Measurements from ENCODE around the gene PAPPA2.

The PAPPA2 gene

DNA sequence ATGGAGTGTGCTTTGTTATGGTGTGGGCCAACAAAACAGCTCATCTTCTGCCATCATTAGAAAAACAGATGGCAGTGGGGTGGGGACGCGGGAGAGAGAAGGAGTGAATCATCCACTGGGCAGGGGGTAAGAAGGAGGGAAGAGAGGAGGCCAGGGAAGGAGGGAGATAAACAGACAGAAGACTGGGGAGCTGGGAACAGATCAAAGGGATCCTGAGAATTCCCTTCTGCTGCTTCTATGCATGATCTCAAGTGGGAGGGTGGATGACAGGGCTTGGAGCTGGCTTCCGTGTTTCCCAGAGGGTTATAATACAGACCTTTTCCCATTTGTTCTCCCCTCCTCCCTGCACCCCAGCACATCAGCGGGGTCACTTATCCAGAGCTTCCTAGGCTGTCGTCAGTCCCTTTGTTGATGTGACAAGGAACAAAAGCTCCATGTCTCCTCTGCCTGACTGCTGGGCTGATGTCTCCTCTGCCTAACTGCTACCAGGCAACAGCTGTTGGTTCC, 338.6 kb downstream of the PAPPA2 start:
- DNase-seq, result no peak
- Histone ChIP-seq H3K27me3 (replicated peaks; ENCODE audit: insufficient read depth, low read length) (no peaks in the 10 kb centered on the region), H3K79me2 (ENCODE audit: low read length) (no peaks in the 10 kb centered on the region), H3F3A (ENCODE audit: insufficient read depth, low read length) (no peaks in the 10 kb centered on the region), H3K4me3 (ENCODE audit: low read length) (no peak overlapping the region), H3K4me2 (ENCODE audit: low read depth, low read length) (no peak overlapping the region), H3K9me2 (replicated peaks; ENCODE audit: insufficient read depth, low read length) (no peaks in the 10 kb centered on the region), H3K27ac (ENCODE audit: low read length) (no peak overlapping the region), H3K9ac (ENCODE audit: low read length) (no peak overlapping the region), H4K20me1 (ENCODE audit: insufficient read depth, low read length) (no peaks in the 10 kb centered on the region), H2AFZ (ENCODE audit: low read length) (no peak overlapping the region), H3K36me3 (replicated peaks; ENCODE audit: insufficient read depth, low read length) (no peaks in the 10 kb centered on the region), H3K4me1 (ENCODE audit: low read length) (no peaks in the 10 kb centered on the region), H3K9me3 (replicated peaks; ENCODE audit: insufficient read depth, low read length) (no peaks in the 10 kb centered on the region)
- TF ChIP-seq EZH2 (optimal IDR thresholded peaks at IDR 0.05; ENCODE audit: low read depth, low read length) (no peak), EZH2phosphoT487 (IDR thresholded peaks at IDR 0.05; ENCODE audit: low read length) (no peak)
- TF ChIP-seq, protein P1, sequence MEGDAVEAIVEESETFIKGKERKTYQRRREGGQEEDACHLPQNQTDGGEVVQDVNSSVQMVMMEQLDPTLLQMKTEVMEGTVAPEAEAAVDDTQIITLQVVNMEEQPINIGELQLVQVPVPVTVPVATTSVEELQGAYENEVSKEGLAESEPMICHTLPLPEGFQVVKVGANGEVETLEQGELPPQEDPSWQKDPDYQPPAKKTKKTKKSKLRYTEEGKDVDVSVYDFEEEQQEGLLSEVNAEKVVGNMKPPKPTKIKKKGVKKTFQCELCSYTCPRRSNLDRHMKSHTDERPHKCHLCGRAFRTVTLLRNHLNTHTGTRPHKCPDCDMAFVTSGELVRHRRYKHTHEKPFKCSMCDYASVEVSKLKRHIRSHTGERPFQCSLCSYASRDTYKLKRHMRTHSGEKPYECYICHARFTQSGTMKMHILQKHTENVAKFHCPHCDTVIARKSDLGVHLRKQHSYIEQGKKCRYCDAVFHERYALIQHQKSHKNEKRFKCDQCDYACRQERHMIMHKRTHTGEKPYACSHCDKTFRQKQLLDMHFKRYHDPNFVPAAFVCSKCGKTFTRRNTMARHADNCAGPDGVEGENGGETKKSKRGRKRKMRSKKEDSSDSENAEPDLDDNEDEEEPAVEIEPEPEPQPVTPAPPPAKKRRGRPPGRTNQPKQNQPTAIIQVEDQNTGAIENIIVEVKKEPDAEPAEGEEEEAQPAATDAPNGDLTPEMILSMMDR (IDR thresholded peaks at IDR 0.05; ENCODE audit: low read length), result no peak

DNA sequence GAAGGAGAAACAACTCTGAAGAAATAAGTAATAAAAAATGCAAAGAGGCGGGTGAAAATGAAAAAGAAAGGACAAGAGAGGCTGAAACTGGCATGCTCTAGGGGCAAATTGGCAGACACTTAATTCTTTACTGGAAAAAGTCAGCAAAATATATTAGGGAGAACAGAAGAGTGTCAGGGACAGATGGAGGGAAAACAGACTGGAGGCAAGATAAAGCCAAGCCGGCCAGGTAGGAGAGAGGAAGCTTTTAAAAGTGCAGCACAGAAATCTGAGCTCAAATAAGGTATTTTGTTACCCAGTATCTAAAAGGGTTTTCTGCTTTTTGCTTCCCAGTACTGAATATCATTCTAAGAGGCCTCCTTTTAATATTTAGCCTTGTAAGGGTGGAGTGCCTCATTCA, 339.3 kb downstream of the PAPPA2 start:
- Histone ChIP-seq H3K36me3 (replicated peaks; ENCODE audit: insufficient read depth, low read length) (no peaks in the 10 kb centered on the region), H3K9me2 (replicated peaks; ENCODE audit: insufficient read depth, low read length) (no peaks in the 10 kb centered on the region), H3K4me1 (ENCODE audit: low read length) (no peaks in the 10 kb centered on the region), H3K27ac (ENCODE audit: low read length) (no peak overlapping the region), H3K4me2 (ENCODE audit: low read depth, low read length) (no peak overlapping the region), H3K9me3 (replicated peaks; ENCODE audit: insufficient read depth, low read length) (no peaks in the 10 kb centered on the region), H3K9ac (ENCODE audit: low read length) (no peak overlapping the region), H3K4me3 (ENCODE audit: low read length) (no peak overlapping the region), H3K27me3 (replicated peaks; ENCODE audit: insufficient read depth, low read length) (no peaks in the 10 kb centered on the region), H2AFZ (ENCODE audit: low read length) (no peak overlapping the region), H3F3A (ENCODE audit: insufficient read depth, low read length) (no peaks in the 10 kb centered on the region), H4K20me1 (ENCODE audit: insufficient read depth, low read length) (no peaks in the 10 kb centered on the region), H3K79me2 (ENCODE audit: low read length) (no peaks in the 10 kb centered on the region)
- DNase-seq, result no peak
- TF ChIP-seq, protein P1 (IDR thresholded peaks at IDR 0.05; ENCODE audit: low read length), result no peak
- TF ChIP-seq EZH2 (optimal IDR thresholded peaks at IDR 0.05; ENCODE audit: low read depth, low read length) (no peak), EZH2phosphoT487 (IDR thresholded peaks at IDR 0.05; ENCODE audit: low read length) (no peak)

DNA sequence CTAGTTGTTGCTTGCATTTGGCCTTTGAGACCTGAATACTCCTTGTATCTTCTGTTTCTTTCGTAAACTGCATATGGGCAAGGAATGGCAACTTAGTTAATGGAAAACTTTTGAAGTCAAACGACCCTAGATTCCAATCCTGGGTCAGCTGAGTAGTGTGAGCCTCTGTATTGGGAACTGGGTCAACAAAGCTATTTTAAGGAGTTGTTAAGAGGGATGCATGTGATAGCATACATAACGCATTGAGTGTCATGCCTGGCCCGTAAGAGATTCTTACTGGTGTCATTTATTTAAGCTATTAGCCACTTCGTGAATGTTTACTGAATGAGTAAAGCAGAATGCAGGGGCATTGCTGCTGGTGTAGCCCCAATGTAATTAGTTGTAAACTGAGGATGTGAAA, 340.1 kb downstream of the PAPPA2 start:
- Histone ChIP-seq H3F3A (ENCODE audit: insufficient read depth, low read length) (no peaks in the 10 kb centered on the region), H3K4me1 (ENCODE audit: low read length) (no peaks in the 10 kb centered on the region), H3K9ac (ENCODE audit: low read length) (no peak overlapping the region), H3K4me3 (ENCODE audit: low read length) (no peak overlapping the region), H3K27ac (ENCODE audit: low read length) (no peak overlapping the region), H3K36me3 (replicated peaks; ENCODE audit: insufficient read depth, low read length) (no peaks in the 10 kb centered on the region), H3K27me3 (replicated peaks; ENCODE audit: insufficient read depth, low read length) (no peaks in the 10 kb centered on the region), H4K20me1 (ENCODE audit: insufficient read depth, low read length) (no peaks in the 10 kb centered on the region), H3K9me2 (replicated peaks; ENCODE audit: insufficient read depth, low read length) (no peaks in the 10 kb centered on the region), H2AFZ (ENCODE audit: low read length) (no peak overlapping the region), H3K4me2 (ENCODE audit: low read depth, low read length) (no peak overlapping the region), H3K9me3 (replicated peaks; ENCODE audit: insufficient read depth, low read length) (no peaks in the 10 kb centered on the region), H3K79me2 (ENCODE audit: low read length) (no peaks in the 10 kb centered on the region)
- TF ChIP-seq, protein P1 (IDR thresholded peaks at IDR 0.05; ENCODE audit: low read length), result no peak
- TF ChIP-seq EZH2 (optimal IDR thresholded peaks at IDR 0.05; ENCODE audit: low read depth, low read length) (no peak), EZH2phosphoT487 (IDR thresholded peaks at IDR 0.05; ENCODE audit: low read length) (no peak)
- DNase-seq, result no peak

All from MM.1S (cell line).